NCI-H82 (cell line): ENCODE data around the gene SLC6A19.
"Not testable (repeated sequence)": the region's sequence is repeated elsewhere in the genome, so short reads cannot be mapped to it uniquely, and the experiment has no call there.

Experiments
- DNase-seq: peaks from one replicate; lab custom pipeline; 2025; lab: John Stamatoyannopoulos, UW

The SLC6A19 gene

DNA sequence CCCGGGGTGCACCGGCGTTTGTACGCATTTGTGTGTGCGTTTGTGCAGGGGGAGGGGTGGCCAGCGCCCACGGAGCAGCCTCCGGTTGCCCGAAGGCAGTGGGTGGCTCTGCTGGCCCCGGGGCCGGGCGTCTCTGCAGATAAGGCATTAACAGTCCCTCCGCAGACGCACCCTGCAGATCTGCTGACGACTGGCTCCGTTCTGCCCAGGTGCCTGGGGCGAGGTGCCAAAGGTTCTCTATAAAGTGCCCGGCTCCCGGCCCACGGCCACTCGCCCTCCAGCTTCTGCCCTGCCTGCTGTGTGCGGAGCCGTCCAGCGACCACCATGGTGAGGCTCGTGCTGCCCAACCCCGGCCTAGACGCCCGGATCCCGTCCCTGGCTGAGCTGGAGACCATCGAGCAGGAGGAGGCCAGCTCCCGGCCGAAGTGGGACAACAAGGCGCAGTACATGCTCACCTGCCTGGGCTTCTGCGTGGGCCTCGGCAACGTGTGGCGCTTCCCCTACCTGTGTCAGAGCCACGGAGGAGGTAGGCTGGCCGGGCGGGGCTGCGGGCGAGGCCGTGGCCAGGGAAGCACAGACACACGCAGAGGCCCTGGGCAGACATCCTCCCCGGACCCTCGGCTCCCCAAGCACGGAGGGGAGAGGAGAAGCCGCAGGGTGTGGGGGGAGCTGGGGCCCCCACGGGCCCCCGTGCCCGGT is at the start of gene SLC6A19:
SLC6A19 (plus strand) TSS at position 269 of the 699 bp plus-strand sequence; CDS start at position 325, 56 bp downstream.
- DNase-seq, result no peak

DNA sequence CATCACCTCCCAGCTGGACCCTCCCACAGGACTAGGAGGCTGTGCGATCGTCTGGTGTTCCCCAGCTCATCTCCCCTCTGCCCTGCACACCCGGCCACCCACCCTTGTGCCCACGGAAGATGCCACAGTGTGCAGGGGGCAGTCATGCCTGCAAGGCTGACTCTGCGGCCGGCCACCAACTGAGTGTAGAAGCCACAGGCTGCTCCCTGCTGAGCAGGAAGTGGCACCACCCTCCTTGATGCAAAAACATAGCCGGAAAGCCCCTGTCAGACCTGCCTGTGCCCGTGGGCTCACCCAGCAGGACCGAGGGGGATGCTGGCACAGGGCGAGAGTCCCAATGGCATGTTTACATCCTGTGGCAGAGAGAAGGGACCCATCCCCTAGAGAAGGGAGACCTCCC is 49.2 kb upstream of the SLC6A19 start:
- DNase-seq, result no peak

DNA sequence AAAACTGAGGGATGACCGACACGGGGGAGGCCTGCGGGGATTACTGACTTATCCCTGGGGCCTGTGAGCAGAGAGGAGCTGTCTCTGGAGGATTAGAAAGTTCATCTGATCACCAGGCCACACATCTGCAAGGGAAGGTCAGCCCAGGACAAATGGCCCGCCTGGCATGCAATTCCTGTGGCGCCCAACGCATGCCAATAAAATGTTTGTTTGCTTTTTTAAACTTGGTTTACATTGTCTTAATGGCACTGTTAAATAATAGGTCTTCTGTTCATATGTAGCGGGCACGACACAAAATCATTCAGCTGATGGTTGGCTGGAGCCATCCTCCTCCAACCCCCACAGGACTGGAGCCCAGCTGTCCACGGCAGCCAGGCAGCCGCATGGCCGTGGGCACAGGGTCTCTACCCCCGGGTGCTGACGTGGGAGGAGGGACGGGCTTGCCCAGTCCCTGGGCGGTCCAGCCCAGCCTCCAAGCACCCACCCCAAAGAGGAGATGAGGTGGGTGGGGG is 48.6 kb upstream of the SLC6A19 start:
- DNase-seq, result peak; percentile 73

DNA sequence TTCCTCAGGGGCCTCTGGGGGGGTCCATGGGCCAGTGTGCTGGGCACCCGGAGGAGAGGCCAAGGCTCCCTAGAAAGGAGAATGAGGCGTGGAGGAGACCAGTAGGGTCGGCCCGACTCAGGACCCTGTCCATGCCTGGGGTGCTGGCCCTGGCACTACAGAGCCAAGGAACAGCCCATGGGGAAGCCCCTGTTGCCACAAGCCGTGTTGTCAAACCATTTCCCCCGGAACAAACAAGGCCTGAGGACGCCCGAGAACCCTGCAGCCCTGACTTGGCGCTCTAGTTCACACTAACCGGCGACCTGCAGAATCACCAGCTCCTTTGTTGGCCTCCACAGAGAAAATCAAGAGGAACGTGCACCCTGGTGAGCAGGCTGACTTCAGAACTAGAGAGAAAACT is 48.0 kb upstream of the SLC6A19 start:
- no peak for DNase-seq

DNA sequence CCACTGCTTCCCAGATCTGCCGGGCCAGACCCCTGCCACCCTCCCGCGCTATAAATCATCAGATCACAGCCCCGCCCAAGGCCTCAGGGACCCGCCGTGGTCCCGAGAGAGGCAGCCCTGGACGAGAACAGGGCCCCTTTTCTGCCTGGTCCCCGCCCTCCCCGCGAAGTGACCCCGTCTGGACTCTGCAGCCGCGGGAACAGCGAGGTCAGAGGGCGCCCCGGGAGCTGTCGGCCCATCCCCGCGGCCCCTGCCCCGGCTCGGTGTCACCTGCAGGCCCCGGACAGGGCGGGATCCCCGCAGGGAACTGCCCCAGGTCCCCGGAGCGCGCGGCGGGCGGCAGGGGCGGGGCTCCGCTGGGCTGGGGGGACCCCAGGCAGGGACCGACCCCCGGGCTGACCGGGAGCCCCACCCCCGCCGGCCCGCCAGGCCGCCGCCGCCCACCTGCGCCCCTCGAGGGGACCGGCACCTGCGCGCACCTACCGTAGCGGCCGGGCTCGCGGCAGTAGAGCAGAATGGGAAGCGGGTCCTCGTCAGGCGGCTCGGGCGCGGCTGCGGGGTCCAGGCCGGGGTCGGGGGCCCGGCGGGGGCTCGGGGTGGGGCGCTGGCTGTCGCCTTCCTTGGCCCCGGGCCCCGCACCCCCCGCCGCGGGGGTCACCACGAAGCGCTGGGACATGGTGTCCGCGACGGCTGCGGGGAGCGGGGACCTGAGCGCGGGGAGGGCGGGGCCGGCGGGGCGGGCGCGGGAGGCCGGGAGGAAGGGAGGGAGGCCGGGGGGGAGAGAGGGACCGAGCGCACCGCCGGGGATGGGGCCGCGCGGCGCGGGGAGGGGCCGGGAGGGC is 46.0 kb upstream of the SLC6A19 start:
- DNase-seq, result no peak

DNA sequence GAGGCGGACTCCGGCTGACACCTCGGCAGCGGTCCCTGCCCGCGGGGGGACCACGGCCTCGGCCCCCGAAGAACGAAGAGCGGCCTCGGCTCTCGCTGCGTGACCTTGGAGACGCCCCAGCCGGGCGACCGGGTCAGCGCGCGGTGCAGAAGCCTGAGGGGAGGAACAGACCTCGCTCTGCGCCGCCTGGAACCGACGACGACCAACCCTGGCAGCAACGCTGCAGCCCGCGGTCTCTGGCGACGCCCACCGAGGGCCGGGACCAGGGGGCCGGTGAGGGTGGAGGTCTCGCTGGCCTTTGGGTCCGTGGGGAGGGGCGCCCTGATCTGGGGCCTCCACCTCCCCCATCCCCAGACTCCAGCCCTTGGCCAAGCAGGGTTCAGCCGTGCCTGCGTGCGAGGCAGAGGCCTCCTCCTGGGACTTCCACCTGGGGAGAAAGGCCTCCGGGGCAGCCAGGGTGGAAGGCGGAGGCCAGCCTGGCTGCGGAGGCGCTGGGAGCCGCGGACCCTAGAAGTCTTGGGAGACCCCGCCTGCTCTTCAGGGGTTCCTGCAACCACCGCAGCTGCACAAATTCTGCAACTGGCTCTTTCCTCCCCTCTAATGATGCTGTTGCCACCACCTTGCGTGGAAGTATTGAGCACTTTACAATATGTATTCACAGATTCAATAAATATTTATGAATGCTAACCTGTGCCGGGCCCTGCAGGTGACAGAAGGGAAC is 45.2 kb upstream of the SLC6A19 start:
- DNase-seq, result no peak

DNA sequence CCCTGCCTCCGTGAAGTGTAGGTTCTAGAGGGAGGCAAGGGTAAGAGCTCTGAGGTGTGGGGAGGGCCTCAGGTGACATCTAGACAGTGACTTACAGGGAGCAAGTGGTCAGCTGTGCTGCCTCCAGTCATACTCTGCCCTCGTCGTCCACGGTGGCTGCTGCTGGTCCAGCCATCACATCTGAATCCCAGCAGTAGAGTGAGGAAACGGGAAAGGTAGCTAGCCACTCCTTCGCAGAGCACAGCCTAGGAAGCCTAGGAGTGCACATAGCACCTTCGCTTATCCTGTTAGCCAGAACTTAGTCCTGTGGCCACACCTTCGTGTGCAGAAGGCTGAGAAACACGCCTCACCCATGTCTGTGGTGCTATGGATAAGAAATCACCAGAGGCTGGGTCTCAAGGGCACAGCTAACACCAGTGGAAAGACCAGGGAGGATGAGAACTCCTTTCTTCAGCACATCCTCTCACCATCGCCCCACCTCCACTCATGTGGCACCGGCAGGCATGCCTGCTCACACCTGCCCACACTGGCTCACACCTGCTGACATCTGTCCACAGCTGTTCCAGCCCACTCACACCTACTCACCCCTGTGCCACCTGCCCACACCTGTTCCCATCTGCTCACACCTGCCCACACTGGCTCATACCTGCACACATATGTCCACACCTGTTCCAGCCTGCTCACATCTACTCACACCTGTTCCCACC is 44.5 kb upstream of the SLC6A19 start:
- DNase-seq, result no peak

DNA sequence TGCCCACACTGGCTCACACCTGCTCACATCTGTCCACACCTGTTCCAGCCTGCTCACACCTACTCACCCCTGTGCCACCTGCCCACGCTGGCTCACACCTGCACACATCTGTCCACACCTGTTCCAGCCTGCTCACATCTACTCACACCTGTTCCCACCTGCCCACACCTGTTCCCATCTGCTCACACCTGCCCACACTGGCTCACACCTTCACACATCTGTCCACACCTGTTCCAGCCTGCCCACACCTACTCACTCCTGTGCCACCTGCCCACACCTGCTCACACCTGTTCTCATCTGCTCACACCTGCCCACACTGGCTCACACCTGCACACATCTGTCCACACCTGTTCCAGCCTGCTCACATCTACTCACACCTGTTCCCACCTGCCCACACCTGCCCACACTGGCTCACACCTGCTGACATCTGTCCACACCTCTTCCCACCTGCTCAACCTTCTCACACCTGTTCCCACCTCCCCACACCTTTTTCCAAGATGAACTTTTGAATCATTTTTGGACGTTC is 43.9 kb upstream of the SLC6A19 start:
- not testable (repeated sequence) for DNase-seq

DNA sequence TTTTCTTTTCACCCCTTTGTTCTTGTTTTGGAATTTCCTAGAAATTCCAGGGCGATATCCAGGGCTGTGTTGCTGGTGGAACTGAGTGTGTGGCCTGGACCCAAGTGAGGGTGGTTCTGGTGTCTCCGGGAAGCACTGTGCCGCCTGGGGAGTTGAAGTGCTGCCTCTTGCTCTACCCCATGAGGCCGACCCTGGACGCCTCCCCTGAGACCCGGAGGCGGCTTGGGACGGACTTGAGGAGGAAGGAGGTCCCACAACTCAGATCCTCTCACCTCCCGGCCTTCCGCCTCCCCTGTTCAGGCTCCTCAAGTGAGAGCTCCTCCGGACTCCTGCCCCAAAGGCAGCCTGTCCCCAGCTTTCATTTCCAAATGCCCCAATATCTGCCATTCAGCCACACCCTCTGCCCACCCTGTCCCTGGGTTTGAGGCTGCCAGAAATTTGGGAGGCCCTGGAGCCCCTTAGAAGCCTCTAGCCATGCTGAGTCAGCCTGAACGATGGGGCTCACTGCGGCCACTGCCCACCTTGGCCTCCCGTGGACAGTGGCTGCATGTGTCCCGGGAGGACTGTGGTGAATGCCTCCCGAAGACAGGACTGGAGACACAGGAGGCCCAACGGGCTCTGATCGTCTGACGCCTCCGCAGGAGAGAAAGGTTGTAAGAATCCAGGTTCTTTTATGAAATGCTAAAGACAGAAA is 42.6 kb upstream of the SLC6A19 start:
- DNase-seq, result no peak

DNA sequence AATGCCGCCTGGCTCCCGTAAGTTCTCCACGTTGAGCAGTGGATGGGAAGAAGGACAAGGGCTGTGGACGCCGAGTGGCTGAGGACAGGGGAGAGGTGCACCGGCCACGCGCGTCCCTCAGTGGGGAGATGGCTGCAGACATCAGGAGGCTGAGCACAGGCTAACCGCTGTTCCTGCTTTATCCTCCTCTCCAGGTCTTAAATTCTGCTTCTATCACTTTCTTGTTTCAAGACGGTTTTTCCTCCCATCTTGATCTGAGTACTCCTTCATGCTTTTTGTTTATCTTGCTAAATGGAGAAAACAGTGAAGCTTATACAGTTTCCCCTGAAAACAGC is 42.1 kb upstream of the SLC6A19 start:
- DNase-seq, result no peak

DNA sequence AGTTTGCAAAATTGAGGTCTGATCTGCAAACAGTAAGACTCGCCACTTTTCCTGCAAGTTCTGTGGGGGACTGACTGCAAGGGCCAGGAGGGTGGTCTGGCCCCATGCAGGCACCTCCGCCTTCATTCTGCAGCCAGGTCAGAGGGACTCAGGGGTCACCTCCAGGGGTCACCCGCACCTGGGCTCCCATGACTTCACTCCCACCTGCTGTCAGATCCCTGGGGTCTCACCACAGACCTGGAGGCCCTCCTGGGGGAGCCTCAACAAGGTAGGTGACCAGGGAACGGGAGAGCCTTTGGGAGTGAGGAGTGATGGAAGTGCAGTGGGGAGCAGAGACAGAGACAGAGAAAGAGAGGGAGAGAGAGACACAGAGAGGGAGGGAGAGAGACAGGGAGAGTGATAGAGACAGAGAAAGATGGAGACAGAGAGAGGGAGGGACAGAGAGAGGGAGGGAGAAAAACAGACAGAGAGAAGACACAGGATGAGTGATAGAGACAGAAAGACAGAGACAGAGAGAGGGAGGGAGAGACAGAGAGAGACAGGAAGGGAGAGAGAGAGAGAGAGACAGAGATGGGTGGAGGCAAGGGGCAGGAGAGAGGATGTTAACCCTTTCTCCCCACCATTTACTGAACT is 41.5 kb upstream of the SLC6A19 start:
- DNase-seq, result no peak

DNA sequence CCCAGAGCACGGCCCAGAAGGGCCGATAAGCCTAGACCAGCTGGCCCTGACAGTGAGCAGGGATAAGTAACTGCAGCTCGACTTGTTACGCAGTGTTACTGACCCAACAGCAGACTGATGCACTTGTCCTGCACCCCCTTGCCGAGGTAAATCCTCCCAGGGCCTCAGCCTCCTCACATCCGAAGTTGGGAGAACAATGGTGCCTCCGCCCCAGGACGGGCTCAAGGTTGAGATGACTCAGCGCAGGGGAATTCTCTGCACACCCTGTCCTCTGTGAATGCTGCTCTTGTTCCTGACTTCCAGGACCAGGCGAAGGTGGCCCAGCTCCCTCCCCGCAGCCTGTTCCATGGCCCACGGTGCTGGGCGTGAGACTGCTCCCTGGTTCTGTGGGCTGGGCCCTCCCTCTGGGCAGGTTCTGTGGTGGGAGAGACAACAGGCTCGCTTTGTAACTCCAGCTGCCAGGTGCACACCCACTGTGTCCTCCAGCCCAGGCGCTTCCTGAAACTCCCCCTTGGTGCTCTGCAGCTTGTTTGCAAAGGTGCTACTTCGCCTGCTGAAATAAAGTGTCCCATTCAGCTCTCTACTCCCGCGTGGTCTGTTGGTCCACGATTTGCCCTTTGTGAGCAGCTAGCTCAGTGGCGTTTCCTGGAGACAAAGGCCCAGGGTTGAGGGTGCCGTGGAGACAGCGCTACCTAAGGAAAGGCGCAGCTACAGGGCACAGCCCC is 40.1 kb upstream of the SLC6A19 start:
- DNase-seq, result no peak

DNA sequence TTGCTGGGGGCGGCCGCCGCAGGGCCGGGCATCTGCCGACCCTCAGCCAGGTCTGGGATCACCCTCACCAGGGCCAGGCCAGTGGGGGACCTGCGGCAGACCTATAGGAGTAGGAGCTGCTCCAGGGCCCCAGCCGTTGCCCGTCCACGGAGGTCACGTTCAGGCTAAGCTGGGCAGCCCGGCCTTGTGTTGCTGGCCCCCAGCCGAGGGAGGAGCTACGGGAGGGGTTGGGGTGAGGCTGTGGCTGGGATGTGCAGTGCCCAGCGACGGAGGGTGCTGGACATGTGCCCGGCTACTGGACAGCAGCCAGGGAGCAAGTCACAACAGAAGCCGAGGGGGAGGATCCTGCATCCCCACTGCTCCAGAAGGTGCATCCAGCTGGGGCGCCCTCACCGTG is 39.6 kb upstream of the SLC6A19 start:
- DNase-seq, result no peak

DNA sequence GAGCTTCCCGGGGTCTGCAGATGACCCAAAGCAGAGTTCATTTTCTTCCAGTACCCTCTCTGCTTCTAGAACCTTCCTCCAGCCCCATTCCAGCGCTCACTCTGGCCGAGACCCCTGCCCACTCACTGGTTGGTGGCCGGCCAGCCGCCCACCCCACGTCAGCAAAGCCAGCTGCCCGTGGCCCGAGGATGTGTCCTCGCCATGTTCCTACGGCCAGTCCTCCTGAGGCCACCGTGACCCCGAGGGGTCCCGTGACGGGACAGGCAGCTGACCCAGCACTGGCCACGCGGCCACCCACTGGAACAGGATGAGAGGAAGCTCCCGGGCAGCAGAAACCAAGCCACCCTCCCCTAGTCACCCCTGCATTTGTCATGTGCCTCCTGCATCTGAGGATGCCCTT is 39.1 kb upstream of the SLC6A19 start:
- DNase-seq, result no peak

DNA sequence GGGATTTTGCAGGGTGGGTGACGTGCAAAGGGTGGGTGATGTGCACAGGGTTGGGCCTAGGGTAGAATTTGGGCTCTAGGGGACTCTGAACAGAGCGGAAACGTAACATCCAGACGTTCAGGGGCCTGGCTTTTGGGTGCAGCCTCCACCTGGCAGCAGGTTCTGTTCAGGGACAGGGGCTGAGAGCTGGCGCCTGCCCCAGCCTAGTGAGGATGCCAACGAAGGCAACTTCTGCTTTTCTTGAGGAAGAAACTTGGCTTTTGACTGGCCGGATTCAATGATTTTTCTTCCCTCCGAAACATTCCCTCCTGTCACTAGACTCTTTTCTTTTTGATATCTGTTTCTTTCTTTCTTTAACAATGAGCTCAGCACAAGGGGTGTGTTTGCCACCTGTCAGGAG is 38.6 kb upstream of the SLC6A19 start:
- no peak for DNase-seq

DNA sequence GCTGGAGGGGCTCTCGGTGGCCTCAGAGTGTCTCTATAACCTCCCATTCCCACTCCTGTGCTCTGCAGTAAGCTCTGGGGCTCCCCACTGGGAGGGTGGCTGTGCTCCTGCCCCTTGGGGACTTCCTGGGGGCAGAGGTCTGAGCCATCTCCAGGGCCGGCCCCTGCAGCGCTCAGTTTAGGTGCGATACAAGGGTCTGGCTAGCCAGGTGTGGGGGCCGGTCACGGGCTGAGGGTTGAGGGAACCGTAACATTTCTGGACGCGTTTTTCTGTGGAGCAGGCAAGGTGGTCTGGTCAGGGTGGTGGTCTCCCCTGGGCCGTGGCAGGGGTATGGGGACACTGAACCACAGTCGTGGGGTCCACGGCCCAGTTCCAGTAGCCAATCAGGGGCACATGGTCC is 38.0 kb upstream of the SLC6A19 start:
- no peak for DNase-seq

DNA sequence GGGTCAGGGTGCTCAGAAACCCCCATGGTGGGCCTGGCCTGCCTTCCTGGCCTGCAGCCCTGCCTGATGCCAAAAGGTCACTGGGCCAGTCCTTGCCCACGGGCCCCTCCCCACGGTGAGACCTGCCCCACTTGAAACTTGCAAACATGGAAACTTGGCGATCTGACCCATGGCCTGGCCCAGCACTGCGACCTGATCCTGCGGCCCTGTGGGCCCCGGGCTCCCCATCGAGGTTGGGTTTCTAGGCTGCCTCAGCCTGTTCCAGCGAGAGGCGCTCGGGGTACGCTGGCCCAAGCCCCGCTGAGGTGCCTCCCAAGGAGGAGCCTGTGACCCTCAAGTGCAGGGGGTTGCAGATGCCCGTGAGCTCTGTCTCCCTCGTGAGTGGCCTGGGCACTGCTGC is 37.5 kb upstream of the SLC6A19 start:
- DNase-seq, result no peak

DNA sequence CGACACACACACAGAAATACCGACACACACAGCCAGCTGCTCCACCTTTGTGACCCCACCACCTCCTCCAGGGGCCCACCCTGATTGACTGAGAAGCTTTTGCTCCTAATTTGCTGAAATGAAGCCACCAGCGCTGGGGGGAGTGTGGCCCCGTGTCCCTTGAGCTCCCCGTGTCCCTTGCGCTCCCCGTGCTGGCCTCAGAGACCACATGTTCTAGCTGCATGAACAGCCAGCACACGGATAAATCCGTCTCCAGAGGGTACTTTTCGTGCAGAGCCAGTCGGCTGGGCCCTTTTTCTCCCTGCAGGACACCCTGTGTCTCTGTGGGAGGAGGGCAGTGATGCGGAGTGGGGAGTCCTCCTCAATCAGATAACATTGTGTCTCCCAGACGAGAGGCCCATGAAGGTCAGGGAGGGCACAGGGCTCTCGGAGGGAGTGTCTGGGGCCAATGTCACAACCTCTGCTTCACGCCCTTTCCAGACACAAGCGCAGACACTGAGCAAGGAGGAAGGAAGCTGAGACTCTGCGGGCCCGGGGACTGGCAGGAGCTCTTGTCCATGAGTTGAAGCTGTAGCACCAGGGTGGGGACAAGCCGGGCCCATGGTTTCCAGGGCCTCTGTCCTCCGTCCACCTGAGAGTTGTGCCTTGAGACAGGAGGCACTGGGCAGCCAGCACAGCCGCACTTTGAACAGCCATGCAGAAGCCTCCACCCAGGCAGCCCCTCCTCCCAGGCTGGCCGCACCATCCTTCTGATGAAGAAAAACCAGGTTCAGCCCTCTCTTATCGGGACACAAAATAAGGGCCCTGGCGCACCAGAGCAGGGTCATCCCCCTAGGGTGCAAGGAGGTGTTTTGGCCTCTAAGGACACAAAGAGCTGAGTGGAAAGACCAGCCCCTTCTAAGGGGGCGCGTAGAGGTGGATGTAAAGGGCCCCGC is 36.4 kb upstream of the SLC6A19 start:
- DNase-seq, result no peak

DNA sequence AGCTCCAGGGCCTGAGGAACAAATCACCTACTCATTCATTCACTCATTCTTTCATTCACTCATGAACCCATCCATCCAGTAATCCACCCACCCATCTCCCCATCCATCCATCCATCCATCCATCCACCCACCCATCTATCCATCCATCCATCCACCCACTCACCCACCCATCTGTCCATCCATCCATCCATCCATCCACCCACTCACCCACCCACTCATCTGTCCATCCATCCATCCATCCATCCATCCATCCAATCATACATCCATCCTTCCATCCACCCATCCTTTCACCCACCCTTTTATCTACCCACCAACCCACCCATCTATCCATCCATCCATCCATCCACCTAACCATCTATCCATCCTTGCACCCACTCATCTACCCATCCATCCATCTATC is 35.5 kb upstream of the SLC6A19 start:
- no peak for DNase-seq
